HG03558 (cell line): ENCODE results near the gene OR51G1.

Experiments
- ATAC-seq: cut with Tn5 transposase; IDR thresholded peaks from one replicate; pipeline ENCODE4 v1.9.1; 2021; ENCODE audit warnings: moderate number of reproducible peaks; ENCODE audit not compliant: unreplicated experiment; ENCODE audit errors: extremely low read depth

OR51G1 gene

DNA sequence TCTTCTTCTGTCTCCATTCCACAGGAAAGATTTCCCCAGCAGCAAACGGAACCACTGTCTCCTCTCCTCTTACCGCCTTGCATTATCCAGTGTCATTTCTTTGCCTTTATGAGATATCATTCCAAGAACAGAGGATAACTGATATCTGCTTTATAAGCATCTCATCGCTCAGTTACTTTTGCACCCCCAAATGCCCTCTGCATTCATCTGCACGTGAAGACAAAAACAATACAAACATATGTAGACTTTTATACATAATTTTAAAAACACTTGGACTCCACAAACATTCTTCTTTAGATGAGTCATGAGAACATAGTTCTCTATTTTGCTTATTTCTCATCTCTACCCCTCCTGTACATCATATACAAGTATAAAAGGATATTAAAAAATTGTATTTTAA, 43.0 kb downstream of the OR51G1 start:
- ATAC-seq = no peak
